Measurements from ENCODE around the gene ACO2. TPM values are rescaled to one million over a fixed set of nuclear protein-coding genes. Genes with fewer than 3 reads are reported as not detected.

The ACO2 gene
- total and polyA plus RNA-seq, 2 of the 4 experiments (the other 2 are of a cell fraction), result 71.3 to 72.9 TPM

- Histone ChIP-seq H2AK5ac (ENCODE audit: low read depth, low read length) (peak overlapping the region; percentile 98), H3K4me3 (ENCODE audit: insufficient read depth, low read depth, low read length) (no peak overlapping the region), H3K4ac (ENCODE audit: low read depth, low read length) (peak overlapping the region; percentile 96), H3K27me3 (ENCODE audit: control insufficient read depth, insufficient read depth, low read length) (no peaks in the 10 kb centered on the region), H3K18ac (ENCODE audit: low read depth, low read length) (peak overlapping the region; percentile 97), H3K4me1 (ENCODE audit: control insufficient read depth, insufficient read depth, low read length) (peaks cover 25% of the 10 kb centered on the region), H2BK120ac (ENCODE audit: low read depth, low read length) (peak overlapping the region; percentile 91), H3K4me2 (ENCODE audit: low read depth, low read length) (peak overlapping the region; percentile 67), H2AK9ac (replicated peaks; ENCODE audit: low read depth, low read length, poor library complexity) (peak overlapping the region; percentile 86), H2BK15ac (ENCODE audit: low read depth, low read length) (peak overlapping the region; percentile 57; the same call in 2 of the 3 replicates), H2AFZ (replicated peaks; ENCODE audit: low read length, poor library complexity) (peak overlapping the region; percentile 64), H3K9me3 (ENCODE audit: control insufficient read depth, insufficient read depth, low read length) (no peaks in the 10 kb centered on the region), H3K27ac (ENCODE audit: insufficient read depth, low read length) (peak overlapping the region; percentile 94), H4K20me1 (ENCODE audit: insufficient read depth, low read length) (peaks cover 21% of the 10 kb centered on the region), H4K91ac (ENCODE audit: insufficient read depth, low read depth, low read length) (peak overlapping the region; percentile 95), H3K23ac (ENCODE audit: low read depth, low read length) (peak overlapping the region; percentile 90), H2BK5ac (ENCODE audit: low read depth, low read length, poor library complexity, severe bottlenecking) (peak overlapping the region; percentile 95), H3K79me1 (ENCODE audit: low read depth in 1 of 2, low read length in 2 of 2) (peaks cover 6 to 43% of the 10 kb centered on the region in 2 experiments; a peak in 3 of 4 replicates), H4K5ac (ENCODE audit: low read depth, low read length) (peak overlapping the region; percentile 94), H3K56ac (ENCODE audit: extremely low read depth, insufficient read depth, low read length) (peak overlapping the region; percentile 28; the same call in 1 of the 2 replicates), H3K9me1 (ENCODE audit: insufficient read depth, low read length) (peaks cover 15% of the 10 kb centered on the region; the same call in 1 of the 2 replicates), H4K8ac (ENCODE audit: low read depth in 2 of 2, low read length in 2 of 2) (peak overlapping the region; percentile 90 to 94), H2BK20ac (ENCODE audit: low read depth, low read length) (peak overlapping the region; percentile 81), H3K9ac (ENCODE audit: low read depth, low read length) (peak overlapping the region; percentile 51), H3K36me3 (ENCODE audit: control insufficient read depth, insufficient read depth, low read length) (peaks cover 49% of the 10 kb centered on the region), H3K14ac (replicated peaks; ENCODE audit: low read depth, low read length) (peak overlapping the region; percentile 90)
- DNase-seq (peak; percentile 89), ATAC-seq (ENCODE audit: low read depth) (peak; percentile 81)
- POLR2A ChIA-PET (ENCODE audit: unreplicated experiment), result no interaction called here
- CTCF ChIA-PET, result interaction anchor here (0.6 to 1.7 kb wide), 4 partner anchors 20 to 122 kb away, joined by 3 to 8 read pairs (median 3); partner anchors contain the start of gene POLR3H
- TF ChIP-seq MXI1 (IDR thresholded peaks at IDR 0.05; ENCODE audit: borderline replicate concordance, low read depth, low read length) (0 out of 2 replicates have a peak, but pooled peaks have one; percentile 5), BHLHE40 (IDR thresholded peaks at IDR 0.05; ENCODE audit: low read depth, low read length) (no peak)
- intact Hi-C loops (cut with micrococcal nuclease), result loop anchor here (1.0 kb wide), 1 partner anchor 77 kb away; the partner anchor contains the start of gene TOB2
- 84% methylated on average over 8 of the region's 21 CpGs; no CpG with 5 or more reads in 1 of the 2 experiments for WGBS, 2 experiments (ENCODE audit: extremely low coverage in 2 of 2, insufficient read length in 1 of 2)
- in situ Hi-C loops (cut with MboI; ENCODE audit: low sequenced_read_pairs), result loop anchor here (25.0 kb wide), 1 partner anchor 586 kb away; no protein-coding TSS in a partner anchor
- dilution Hi-C loops (cut with HindIII; ENCODE audit: low sequenced_read_pairs, unreplicated experiment), result no loop called here
- BruUV-seq (replicated peaks), result no TSS peak
Observed at GRCh38 chr22:41523464-41524221, 54.7 kb downstream of the ACO2 start.
